ENCODE results near the gene SARS2. TPM values are rescaled to one million over a fixed set of nuclear protein-coding genes. Genes with fewer than 3 reads are reported as not detected.

SARS2 gene
- total RNA-seq, 1 experiment from 2014 or later, result 74.7 TPM

- no peak for TF ChIP-seq CDX4 (CRISPR knock-in tag; IDR thresholded peaks at IDR 0.05; ENCODE audit: borderline replicate concordance)
- peak; percentile 70 for TF ChIP-seq USF2 (CRISPR knock-in tag; IDR thresholded peaks at IDR 0.05)
- TF ChIP-seq ZNF263 (CRISPR knock-in tag; IDR thresholded peaks at IDR 0.05; ENCODE audit: low read depth), result no peak
- TF ChIP-seq MXD4 (CRISPR knock-in tag; IDR thresholded peaks at IDR 0.05; ENCODE audit: borderline replicate concordance), result no peak
- no peak for TF ChIP-seq ESRRA (CRISPR knock-in tag; IDR thresholded peaks at IDR 0.05; ENCODE audit: borderline replicate concordance)
- TF ChIP-seq ZNF232 (CRISPR knock-in tag; IDR thresholded peaks at IDR 0.05), result peak; percentile 95
- TF ChIP-seq SOX15 (CRISPR knock-in tag; IDR thresholded peaks at IDR 0.05), result no peak
- 0 out of 2 replicates have a peak, but pooled peaks have one; percentile 63 for TF ChIP-seq ETV6 (CRISPR knock-in tag; IDR thresholded peaks at IDR 0.05)
- TF ChIP-seq CREM (CRISPR knock-in tag; IDR thresholded peaks at IDR 0.05), result no peak
- TF ChIP-seq IRF2 (CRISPR knock-in tag; IDR thresholded peaks at IDR 0.05; ENCODE audit: borderline replicate concordance, low read depth), result no peak
- TF ChIP-seq FOXP4 (CRISPR knock-in tag; IDR thresholded peaks at IDR 0.05), result peak; percentile 90
- peak; percentile 90 for TF ChIP-seq ZNF121 (CRISPR knock-in tag; IDR thresholded peaks at IDR 0.05)
- TF ChIP-seq RELA (CRISPR knock-in tag; IDR thresholded peaks at IDR 0.05; ENCODE audit: borderline replicate concordance), result peak; percentile 87; the same call in 1 of the 2 replicates
- no peak for TF ChIP-seq ZNF219 (CRISPR knock-in tag; IDR thresholded peaks at IDR 0.05; ENCODE audit: borderline replicate concordance)
- TF ChIP-seq ZBTB21 (CRISPR knock-in tag; IDR thresholded peaks at IDR 0.05; ENCODE audit: borderline replicate concordance), result peak; percentile 53; the same call in 1 of the 2 replicates
- TF ChIP-seq NR3C1 (CRISPR knock-in tag; conservative IDR thresholded peaks at IDR 0.05; ENCODE audit: low read depth), result no peak
- peak; percentile 69 for TF ChIP-seq NFE2L1 (CRISPR knock-in tag; IDR thresholded peaks at IDR 0.05)
- TF ChIP-seq ATF6 (CRISPR knock-in tag; IDR thresholded peaks at IDR 0.05), result no peak
- no peak; the same call in none of the 2 replicates for TF ChIP-seq AFF4 (CRISPR knock-in tag; IDR thresholded peaks at IDR 0.05; ENCODE audit: borderline replicate concordance)
- TF ChIP-seq HMGXB4 (CRISPR knock-in tag; IDR thresholded peaks at IDR 0.05), result peak; percentile 71; the same call in 1 of the 2 replicates
- 0 out of 2 replicates have a peak, but pooled peaks have one; percentile 45 for TF ChIP-seq CBFB (CRISPR knock-in tag; IDR thresholded peaks at IDR 0.05; ENCODE audit: low read depth)
- peak; percentile 51; the same call in 1 of the 2 replicates for TF ChIP-seq ZBTB43 (CRISPR knock-in tag; IDR thresholded peaks at IDR 0.05)
- TF ChIP-seq ZNF512 (CRISPR knock-in tag; IDR thresholded peaks at IDR 0.05; ENCODE audit: borderline replicate concordance), result no peak
- 0 out of 2 replicates have a peak, but pooled peaks have one; percentile 36 for TF ChIP-seq EMX1 (CRISPR knock-in tag; IDR thresholded peaks at IDR 0.05)
These were observed 19.2 kb upstream of the SARS2 start (continued) for GRCh38 chr19:38949580-38950367.

Data from WTC11 (cell line).